WTC11 (cell line): Measurements from ENCODE around the gene GALNT7. TPM values are rescaled to one million over a fixed set of nuclear protein-coding genes. Genes with fewer than 3 reads are reported as not detected.

Experiments
- ATAC-seq: fragments of 200-7000 bp; cut with Tn5 transposase; 2 replicates; pipeline ENCODE4 v1.10.0; 2021; ENCODE audit warnings: mild to moderate bottlenecking, moderate library complexity
- CTCF ChIA-PET: fragments of 300-600 bp; sonication (Branson Sonifier 250); formaldehyde crosslinking; loops from one replicate; lab custom pipeline; 2021; ENCODE audit warnings: antibody characterized with exemption; lab: Charles Lee
- POLR2A ChIA-PET: fragments of 350-600 bp; sonication (Branson Sonifier 250); formaldehyde crosslinking; loops from one replicate; lab custom pipeline; 2021; ENCODE audit warnings: antibody characterized with exemption; lab: Charles Lee
- DNase-seq: peaks from one replicate; pipeline ENCODE4 v3.0.0; 2021; ENCODE audit warnings: low spot score
- H3K27ac Mint-ChIP-seq: 2 replicates; pipeline ENCODE4 v1.8.0; 2021; ENCODE audit warnings: mixed read lengths
- H3K27me3 Mint-ChIP-seq: 2 replicates; pipeline ENCODE4 v1.8.0; 2021; ENCODE audit warnings: low read depth, mild to moderate bottlenecking, moderate library complexity, mixed read lengths
- H3K36me3 Mint-ChIP-seq: 2 replicates; pipeline ENCODE4 v1.8.0; 2021; ENCODE audit warnings: mixed read lengths
- H3K4me1 Mint-ChIP-seq: 2 replicates; pipeline ENCODE4 v1.8.0; 2022; ENCODE audit warnings: mixed read lengths
- H3K4me3 Mint-ChIP-seq: 2 replicates; pipeline ENCODE4 v1.8.0; 2021; ENCODE audit warnings: mild to moderate bottlenecking, moderate library complexity, mixed read lengths
- H3K9me3 Mint-ChIP-seq: 2 replicates; pipeline ENCODE4 v1.8.0; 2021; ENCODE audit warnings: mixed read lengths
- AR ChIP-seq: fragments of 250-450 bp; sonication (Bioruptor Pico); IDR thresholded peaks from 2 replicates; pipeline ENCODE4 v1.9.0; 2021; ENCODE audit warnings: mild to moderate bottlenecking
- ATF1 ChIP-seq: sonication (generic); formaldehyde crosslinking; IDR thresholded peaks from 2 replicates; pipeline ENCODE4 v1.8.1; 2023; ENCODE audit warnings: mild to moderate bottlenecking, moderate library complexity, missing genetic modification reagents
- ATF6 ChIP-seq: sonication (generic); formaldehyde crosslinking; IDR thresholded peaks from 2 replicates; pipeline ENCODE4 v1.8.1; 2023; ENCODE audit warnings: mild to moderate bottlenecking, missing genetic modification reagents
- CREB1 ChIP-seq: sonication (generic); formaldehyde crosslinking; IDR thresholded peaks from 2 replicates; pipeline ENCODE4 v1.8.0; 2023; ENCODE audit warnings: mild to moderate bottlenecking, missing genetic modification reagents
- CREM ChIP-seq: sonication (generic); formaldehyde crosslinking; IDR thresholded peaks from 2 replicates; pipeline ENCODE4 v1.8.1; 2022; ENCODE audit warnings: mild to moderate bottlenecking, missing genetic modification reagents, moderate library complexity
- E2F1 ChIP-seq: sonication (generic); formaldehyde crosslinking; IDR thresholded peaks from 2 replicates; pipeline ENCODE4 v1.8.0; 2022; ENCODE audit warnings: mild to moderate bottlenecking, missing genetic modification reagents
- ESRRA ChIP-seq: sonication (generic); formaldehyde crosslinking; IDR thresholded peaks from 2 replicates; pipeline ENCODE4 v1.8.1; 2022; ENCODE audit warnings: mild to moderate bottlenecking, missing genetic modification reagents, borderline replicate concordance
- FOXP1 ChIP-seq: sonication (generic); formaldehyde crosslinking; IDR thresholded peaks from 2 replicates; pipeline ENCODE4 v1.8.0; 2022; ENCODE audit warnings: missing genetic modification reagents, mild to moderate bottlenecking, moderate library complexity, borderline replicate concordance
- FOXP4 ChIP-seq: sonication (generic); formaldehyde crosslinking; IDR thresholded peaks from 2 replicates; pipeline ENCODE4 v1.8.0; 2022; ENCODE audit warnings: mild to moderate bottlenecking, missing genetic modification reagents
- GTF2I ChIP-seq: fragments of 250-450 bp; sonication (Bioruptor Pico); conservative IDR thresholded peaks from 2 replicates; pipeline ENCODE4 v1.4.0; 2021; ENCODE audit warnings: mild to moderate bottlenecking
- IRF2 ChIP-seq: sonication (generic); formaldehyde crosslinking; IDR thresholded peaks from 2 replicates; pipeline ENCODE4 v1.8.0; 2022; ENCODE audit warnings: low read depth, missing genetic modification reagents, borderline replicate concordance
- KAT7 ChIP-seq: sonication (generic); formaldehyde crosslinking; IDR thresholded peaks from 2 replicates; pipeline ENCODE4 v1.8.1; 2023; ENCODE audit warnings: missing genetic modification reagents, mild to moderate bottlenecking, borderline replicate concordance
- MXD4 ChIP-seq: fragments of 250-450 bp; sonication (Bioruptor Pico); IDR thresholded peaks from 2 replicates; pipeline ENCODE4 v1.8.0; 2021; ENCODE audit warnings: mild to moderate bottlenecking, moderate library complexity, borderline replicate concordance
- NR3C1 ChIP-seq: sonication (generic); formaldehyde crosslinking; conservative IDR thresholded peaks from 2 replicates; pipeline ENCODE4 v1.8.1; 2023; ENCODE audit warnings: low read depth, mild to moderate bottlenecking, missing genetic modification reagents
- PRRX2 ChIP-seq: fragments of 250-450 bp; sonication (Bioruptor Pico); IDR thresholded peaks from 2 replicates; pipeline ENCODE4 v1.8.0; 2021; ENCODE audit warnings: mild to moderate bottlenecking
- RORB ChIP-seq: fragments of 250-450 bp; sonication (Bioruptor Pico); IDR thresholded peaks from 2 replicates; pipeline ENCODE4 v1.9.0; 2021; ENCODE audit warnings: mild to moderate bottlenecking
- TEAD1 ChIP-seq: sonication (generic); formaldehyde crosslinking; IDR thresholded peaks from 2 replicates; pipeline ENCODE4 v1.8.0; 2022; ENCODE audit warnings: mild to moderate bottlenecking, missing genetic modification reagents
- USF1 ChIP-seq: sonication (generic); formaldehyde crosslinking; IDR thresholded peaks from 2 replicates; pipeline ENCODE4 v1.8.0; 2022; ENCODE audit warnings: mild to moderate bottlenecking, missing genetic modification reagents
- USF2 ChIP-seq: sonication (generic); formaldehyde crosslinking; IDR thresholded peaks from 2 replicates; pipeline ENCODE4 v1.8.1; 2023; ENCODE audit warnings: mild to moderate bottlenecking, missing genetic modification reagents, moderate library complexity
- ZMAT4 ChIP-seq: fragments of 250-450 bp; sonication (Bioruptor Pico); IDR thresholded peaks from 2 replicates; pipeline ENCODE4 v1.9.0; 2021; ENCODE audit warnings: mild to moderate bottlenecking
- ZNF138 ChIP-seq: sonication (generic); formaldehyde crosslinking; conservative IDR thresholded peaks from 2 replicates; pipeline ENCODE4 v1.8.1; 2022; ENCODE audit warnings: mild to moderate bottlenecking, moderate library complexity, missing genetic modification reagents
- ZNF219 ChIP-seq: sonication (generic); formaldehyde crosslinking; IDR thresholded peaks from 2 replicates; pipeline ENCODE4 v1.8.0; 2023; ENCODE audit warnings: missing genetic modification reagents, mild to moderate bottlenecking, borderline replicate concordance
- ZNF317 ChIP-seq: sonication (generic); formaldehyde crosslinking; IDR thresholded peaks from 2 replicates; pipeline ENCODE4 v1.8.1; 2023; ENCODE audit warnings: low read depth, mild to moderate bottlenecking, moderate library complexity, missing genetic modification reagents, borderline replicate concordance
- ZNF416 ChIP-seq: fragments of 250-450 bp; sonication (Bioruptor Pico); IDR thresholded peaks from 2 replicates; pipeline ENCODE4 v1.9.0; 2021; ENCODE audit warnings: mild to moderate bottlenecking, inconsistent platforms
- ZNF671 ChIP-seq: fragments of 250-450 bp; sonication (Bioruptor Pico); IDR thresholded peaks from 2 replicates; pipeline ENCODE4 v1.8.0; 2021; ENCODE audit warnings: mild to moderate bottlenecking
- total RNA-seq: library from RNA; stranded (reverse); gene quantifications from 3 replicates; pipeline ENCODE4 v1.2.3, GENCODE V29; 2021

Gene GALNT7
- total RNA-seq, 1 experiment from 2014 or later: 86.9 TPM

- DNase-seq: no peak
- Mint-ChIP-seq H3K27me3 (no peaks in the 10 kb centered on the region), H3K27ac (no peak overlapping the region)
- TF ChIP-seq ZNF416 (CRISPR knock-in tag) (no peak), ZNF138 (CRISPR knock-in tag) (no peak), KAT7 (no peak), GTF2I (CRISPR knock-in tag) (no peak), IRF2 (no peak), FOXP1 (CRISPR knock-in tag) (no peak), ATF1 (CRISPR knock-in tag) (no peak), NR3C1 (no peak), PRRX2 (CRISPR knock-in tag) (no peak), MXD4 (CRISPR knock-in tag) (no peak), ZNF317 (no peak), TEAD1 (CRISPR knock-in tag) (no peak), RORB (CRISPR knock-in tag) (no peak), AR (CRISPR knock-in tag) (no peak), ESRRA (CRISPR knock-in tag) (no peak), ATF6 (CRISPR knock-in tag) (no peak), CREB1 (CRISPR knock-in tag) (no peak), USF1 (CRISPR knock-in tag) (no peak), CREM (no peak), E2F1 (no peak)
- TF ChIP-seq, all 79 proteins: peak for 0
- ChIA-PET CTCF (no interaction called here), POLR2A (no interaction called here)
- no peak for ATAC-seq
- Mint-ChIP-seq H3K4me3 (no peak overlapping the region), H3K36me3 (peaks cover 2% of the 10 kb centered on the region; the same call in 1 of the 2 replicates), H3K9me3 (0 out of 2 replicates have a peak, but pooled peaks cover 5% of the 10 kb centered on the region), H3K4me1 (peaks cover 41% of the 10 kb centered on the region)
Observed at GRCh38 chr4:173124209-173124865, 44.3 kb upstream of the GALNT7 start.

- ChIA-PET CTCF (no interaction called here), POLR2A (no interaction called here)
- no peak for ATAC-seq
- no peak overlapping the region for H3K27ac Mint-ChIP-seq
- H3K4me3 Mint-ChIP-seq: no peak overlapping the region
- peaks cover 2% of the 10 kb centered on the region; the same call in 1 of the 2 replicates for H3K36me3 Mint-ChIP-seq
- H3K27me3 Mint-ChIP-seq: no peaks in the 10 kb centered on the region
- peaks cover 31% of the 10 kb centered on the region for H3K4me1 Mint-ChIP-seq
- no peak for DNase-seq
- H3K9me3 Mint-ChIP-seq: 0 out of 2 replicates have a peak, but pooled peaks cover 5% of the 10 kb centered on the region
- no peak for TF ChIP-seq ZMAT4 (CRISPR knock-in tag)
- TF ChIP-seq ZNF219: no peak
- TF ChIP-seq ZNF671 (CRISPR knock-in tag): no peak
- TF ChIP-seq FOXP4 (CRISPR knock-in tag): no peak
- no peak for TF ChIP-seq USF2
Observed at GRCh38 chr4:173125216-173125812, 43.3 kb upstream of the GALNT7 start.
